Suppressor macrophage treated with lipopolysaccharide for 4 hours (primary cell): ENCODE measurements around the gene ELOF1.
"Not testable (repeated sequence)": the region's sequence is repeated elsewhere in the genome, so short reads cannot be mapped to it uniquely, and the experiment has no call there.

Source experiments
- DNase-seq: peaks from one replicate; pipeline ENCODE4 v3.0.0-alpha.2; 2020

The ELOF1 gene

GRCh38 chr19:11566164-11566563 lies 7.1 kb upstream of the ELOF1 start:
- no peak for DNase-seq

- not testable (repeated sequence) for DNase-seq
Measured at GRCh38 chr19:11565649-11565980, 6.6 kb upstream of the ELOF1 start.

- DNase-seq, result not testable (repeated sequence)
Measured at GRCh38 chr19:11564082-11564807, 5.2 kb upstream of the ELOF1 start.

- no peak for DNase-seq
Measured at GRCh38 chr19:11563532-11563931, 4.5 kb upstream of the ELOF1 start.

DNA sequence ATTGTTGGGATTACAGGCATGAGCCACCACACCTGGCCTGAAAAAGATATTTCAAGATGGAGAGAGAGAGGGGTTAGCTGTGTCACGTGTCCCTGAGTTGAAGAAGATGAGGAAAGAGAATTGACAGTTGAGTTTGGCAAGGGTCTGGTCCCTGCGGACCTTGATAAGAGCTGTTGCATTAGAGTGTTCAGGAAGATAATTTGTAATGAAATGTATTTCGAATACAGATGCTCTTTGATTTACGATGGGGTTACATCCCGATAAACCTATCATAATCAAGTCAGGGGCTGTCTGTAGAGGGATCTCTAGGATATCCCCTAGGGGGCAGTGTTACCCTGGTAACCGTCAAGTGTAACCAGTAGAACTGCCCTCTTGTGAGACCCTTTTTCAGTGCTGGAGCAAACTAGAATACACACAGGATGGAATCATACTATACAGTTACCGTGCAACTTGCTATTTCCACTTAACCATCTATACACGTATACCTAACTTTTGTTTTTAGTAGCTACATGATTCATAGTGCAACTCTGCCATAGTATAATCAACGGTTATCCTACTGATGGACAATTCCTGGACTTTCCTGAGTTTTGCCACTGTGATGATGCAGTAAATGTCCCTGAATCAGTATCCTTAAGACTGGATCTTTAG lies 1.5 kb upstream of the ELOF1 start:
- peak; percentile 90 for DNase-seq

DNA sequence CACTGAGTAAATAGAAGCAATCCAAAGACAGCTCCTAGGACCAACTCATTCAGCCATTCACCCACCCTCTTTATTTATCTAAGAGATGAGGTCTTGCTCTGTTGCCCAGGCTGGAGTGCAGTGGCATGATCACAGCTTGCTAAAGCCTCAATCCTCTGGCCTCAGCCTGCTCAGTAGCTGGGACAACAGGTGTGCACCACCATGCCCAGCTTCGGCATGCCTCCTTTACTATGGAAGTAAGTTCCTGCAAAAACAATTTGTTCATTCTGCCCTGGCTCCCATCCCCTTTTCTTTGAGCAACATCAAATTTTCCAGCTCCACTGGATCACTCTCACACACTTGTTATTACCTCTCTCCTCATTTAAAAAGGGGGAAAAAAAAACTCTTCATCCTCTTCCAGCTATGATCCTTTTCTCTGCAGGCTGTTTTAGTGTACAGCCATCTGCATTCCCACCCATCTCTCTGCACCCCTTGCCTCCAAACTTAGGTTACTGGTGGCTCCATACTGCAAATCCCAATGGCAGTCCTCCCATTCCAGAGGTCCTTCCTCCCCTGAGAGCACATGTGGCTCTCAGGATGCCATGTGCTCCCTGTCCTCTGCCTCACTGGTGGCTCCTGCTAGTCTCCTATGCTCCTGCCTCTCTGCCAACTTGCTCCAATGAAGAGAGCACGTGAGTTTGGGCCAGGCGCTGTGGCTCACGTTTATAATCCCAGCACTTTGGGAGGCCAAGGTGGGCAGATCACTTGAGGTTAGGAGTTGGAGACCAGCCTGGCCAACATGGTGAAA lies 2.2 kb downstream of the ELOF1 start:
- no peak for DNase-seq

DNA sequence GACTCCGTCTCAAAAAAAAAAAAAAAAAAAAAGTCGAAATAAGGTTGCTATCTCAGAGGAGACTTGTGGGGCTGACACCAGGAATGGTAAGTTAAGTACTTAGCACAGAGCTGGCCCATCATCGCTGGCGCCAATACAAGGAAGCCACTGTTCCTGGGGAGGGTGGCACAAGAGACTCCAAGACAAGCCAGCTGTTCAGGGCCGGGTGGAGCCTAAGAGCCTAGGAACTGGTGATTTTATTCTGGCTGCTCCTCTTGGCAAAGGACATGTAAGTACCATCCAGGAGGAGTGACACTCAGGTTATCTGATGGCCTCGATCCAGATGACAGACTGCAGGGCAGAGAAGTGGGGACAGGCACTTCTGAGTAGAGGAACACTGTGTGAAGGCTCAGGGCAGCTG lies 3.8 kb downstream of the ELOF1 start:
- DNase-seq, result no peak

DNA sequence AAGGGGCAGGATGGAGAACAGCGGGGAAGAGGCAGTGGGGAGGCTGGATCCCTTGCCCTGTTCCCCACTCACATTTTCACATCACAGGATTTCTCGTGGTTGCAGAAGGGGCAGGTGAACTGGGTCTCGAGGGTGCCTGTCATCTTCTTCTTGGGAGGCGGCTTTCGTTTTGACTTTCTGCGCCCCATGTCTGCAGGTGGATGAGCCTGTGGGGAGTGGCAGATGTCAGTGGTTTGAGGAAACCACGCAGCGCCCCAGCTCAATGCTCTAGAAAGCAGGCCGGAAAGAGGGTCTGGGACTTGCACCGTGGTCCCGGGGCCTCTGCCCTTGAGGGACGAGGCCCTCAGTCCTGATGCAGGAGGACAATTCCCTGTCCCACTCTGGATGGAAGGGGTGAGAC lies 4.9 kb downstream of the ELOF1 start:
- no peak for DNase-seq

- DNase-seq, result no peak
Measured at GRCh38 chr19:11552666-11553372, 6.2 kb downstream of the ELOF1 start.

DNA sequence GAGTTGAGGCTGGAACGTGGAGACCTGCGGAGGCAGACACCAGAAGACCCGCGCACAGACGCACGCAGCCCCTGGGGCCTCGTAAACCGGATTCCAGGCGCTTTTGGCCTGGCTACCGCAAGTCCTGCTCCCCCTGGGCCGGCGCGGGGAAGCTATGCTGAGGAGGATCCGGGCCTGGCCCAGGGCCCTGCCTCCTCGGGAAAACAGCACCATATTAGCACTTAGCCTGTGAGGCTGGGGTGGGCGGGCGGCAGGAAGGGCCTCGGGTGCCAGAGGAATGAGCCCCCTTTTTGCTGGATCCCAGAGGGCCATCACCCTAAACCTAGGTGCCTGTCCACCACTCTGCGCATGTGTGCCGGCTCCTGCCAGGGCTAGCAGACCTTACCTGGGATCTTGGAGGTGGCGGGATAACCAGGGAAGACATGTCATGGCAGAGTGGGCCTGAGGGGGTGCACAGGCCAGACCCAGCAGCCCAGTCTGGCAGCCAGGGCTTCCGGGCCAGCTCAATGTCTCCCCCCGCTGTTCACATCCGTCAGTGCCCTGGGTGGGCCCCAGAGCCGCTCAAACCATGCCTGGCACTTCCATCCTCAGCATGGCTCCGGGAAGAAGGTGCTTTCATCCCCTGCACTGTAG lies 7.3 kb downstream of the ELOF1 start:
- DNase-seq, result no peak

DNA sequence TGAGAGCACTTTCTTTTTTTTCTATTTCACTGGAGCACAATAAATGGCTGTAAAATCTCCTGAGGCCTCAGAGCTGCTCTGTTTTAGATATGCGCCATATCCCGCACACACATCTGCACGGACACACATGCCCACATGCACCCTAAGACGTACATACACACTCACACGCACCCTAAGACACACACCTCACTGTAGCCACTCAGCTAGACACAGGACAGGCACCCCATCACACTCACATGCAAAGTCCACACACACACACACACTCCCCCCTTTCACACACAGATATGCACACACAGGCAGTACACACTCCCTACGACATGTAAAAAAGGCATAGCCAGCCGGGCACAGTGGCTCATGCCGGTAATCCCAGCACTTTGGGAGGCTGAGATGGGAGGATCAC lies 8.8 kb downstream of the ELOF1 start:
- no peak for DNase-seq

GRCh38 chr19:11549386-11549953 lies 9.6 kb downstream of the ELOF1 start:
- DNase-seq, result no peak

GRCh38 chr19:11547929-11548700 lies 10.9 kb downstream of the ELOF1 start:
- no peak for DNase-seq

GRCh38 chr19:11541238-11541637 lies 17.8 kb downstream of the ELOF1 start:
- no peak for DNase-seq

DNA sequence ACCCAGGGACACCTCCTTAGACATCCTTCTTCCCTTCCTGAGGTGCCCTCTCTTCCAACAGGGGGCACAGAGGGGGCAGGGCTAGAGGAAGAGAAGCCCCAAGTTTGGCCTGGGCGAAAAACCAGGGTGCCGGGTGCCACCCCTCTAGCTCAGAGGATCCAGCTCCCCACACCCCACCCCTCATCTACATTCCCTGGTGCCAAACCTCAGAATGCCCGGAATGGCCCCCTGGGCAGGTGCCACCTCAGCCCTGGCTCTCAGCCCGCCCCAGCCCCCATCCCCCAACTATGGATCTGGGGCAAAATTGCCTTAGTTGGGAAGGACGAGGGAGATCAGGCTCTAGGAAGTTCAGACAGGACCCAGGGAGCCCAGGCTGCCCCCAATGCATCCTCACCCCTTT lies 18.4 kb downstream of the ELOF1 start:
- DNase-seq, result no peak

GRCh38 chr19:11539495-11540365 lies 19.3 kb downstream of the ELOF1 start:
- DNase-seq, result no peak

DNA sequence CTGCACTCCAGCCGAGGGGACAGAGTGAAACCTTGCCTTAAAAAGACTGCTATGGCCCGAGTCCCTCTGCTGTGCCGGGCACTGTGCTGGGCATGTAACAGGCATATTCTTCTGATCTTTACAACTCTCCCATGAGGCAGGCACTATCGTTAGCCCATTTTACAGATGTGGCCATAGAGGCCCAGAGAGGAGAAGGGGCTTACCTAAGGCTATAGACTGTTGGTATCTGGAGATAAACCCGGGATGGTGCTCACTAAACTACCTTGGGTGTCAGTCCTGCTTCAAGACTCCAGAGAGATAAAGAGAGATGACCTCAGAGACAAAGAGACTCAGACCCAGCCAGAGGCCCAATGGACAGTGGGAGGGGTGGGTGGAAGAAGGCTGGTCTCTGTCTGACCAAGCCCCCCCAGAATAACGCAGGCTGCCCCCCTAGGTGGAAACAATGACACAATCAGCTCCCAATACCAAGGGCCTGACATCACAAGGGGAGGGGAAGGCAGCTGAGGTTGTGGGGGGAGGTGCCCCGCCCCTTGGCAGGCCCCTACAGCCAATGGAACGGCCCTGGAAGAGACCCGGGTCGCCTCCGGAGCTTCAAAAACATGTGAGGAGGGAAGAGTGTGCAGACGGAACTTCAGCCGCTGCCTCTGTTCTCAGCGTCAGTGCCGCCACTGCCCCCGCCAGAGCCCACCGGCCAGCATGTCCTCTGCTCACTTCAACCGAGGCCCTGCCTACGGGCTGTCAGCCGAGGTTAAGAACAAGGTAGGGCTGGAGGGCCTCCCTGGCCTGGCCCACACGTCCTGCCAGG lies 20.6 kb downstream of the ELOF1 start, which contains the start of gene CNN1:
Gene CNN1 (plus strand): TSS at position 620 of the 805 bp plus-strand sequence. CDS start 77 bp downstream, at position 697.
- no peak for DNase-seq

DNA sequence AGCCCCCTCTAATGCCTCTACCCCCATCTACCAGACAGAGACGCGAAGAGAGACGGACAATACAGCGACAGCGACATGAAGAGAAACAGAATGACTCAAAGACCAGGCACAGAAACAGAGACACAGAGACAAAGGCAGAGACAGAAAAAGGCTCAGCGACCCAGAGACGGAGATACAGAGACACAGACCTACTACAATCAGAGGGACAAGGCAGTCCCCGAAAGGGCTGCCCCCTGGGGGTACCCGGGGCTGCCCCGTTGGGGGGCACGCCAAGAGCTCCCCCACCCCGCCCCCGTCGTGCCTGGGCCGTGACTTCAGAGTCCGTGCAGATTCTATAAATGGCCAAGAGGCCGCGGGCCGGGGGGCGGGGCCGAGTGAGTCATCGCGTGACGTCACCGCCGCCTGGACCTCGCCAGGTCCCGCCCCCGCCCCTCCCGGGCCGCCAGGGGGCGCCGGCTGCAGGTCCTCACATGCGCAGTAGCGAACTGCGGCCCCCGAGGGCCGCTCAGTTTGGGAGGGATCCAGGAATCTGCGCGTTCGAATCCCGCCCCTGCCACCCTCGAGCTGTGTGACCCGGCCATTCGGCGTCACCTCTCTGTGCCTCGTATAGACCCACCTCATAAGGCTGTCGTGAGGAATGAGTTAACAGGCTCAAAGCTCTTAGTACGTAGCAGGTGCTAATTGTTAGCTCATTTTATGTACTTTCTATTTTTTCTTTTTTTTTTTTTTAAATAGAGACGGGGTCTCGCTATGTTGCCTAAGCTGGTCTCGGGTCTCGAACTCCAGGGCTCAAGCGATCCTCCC lies 23.0 kb downstream of the ELOF1 start:
- peak; percentile 97 for DNase-seq

- no peak for DNase-seq
Measured at GRCh38 chr19:11534948-11535347, 24.1 kb downstream of the ELOF1 start.
